ENCODE measurements around the gene CPED1. TPM values are rescaled to one million over a fixed set of nuclear protein-coding genes. Genes with fewer than 3 reads are reported as not detected.

CPED1 gene
- total RNA-seq, 2 experiments from 2014 or later: 0.17 TPM; not detected in 1

GRCh38 chr7:121342631-121343030, 354.1 kb downstream of the CPED1 start:
- Mint-ChIP-seq H3K4me1 (no peaks in the 10 kb centered on the region), H3K36me3 (ENCODE audit: low read depth) (peaks cover 6% of the 10 kb centered on the region), H3K27ac (no peak overlapping the region), H3K4me3 (no peak overlapping the region), H3K9me3 (no peaks in the 10 kb centered on the region), H3K27me3 (no peaks in the 10 kb centered on the region)
- no peak for DNase-seq
- ChIA-PET POLR2A (no interaction called here), CTCF (no interaction called here)

DNA sequence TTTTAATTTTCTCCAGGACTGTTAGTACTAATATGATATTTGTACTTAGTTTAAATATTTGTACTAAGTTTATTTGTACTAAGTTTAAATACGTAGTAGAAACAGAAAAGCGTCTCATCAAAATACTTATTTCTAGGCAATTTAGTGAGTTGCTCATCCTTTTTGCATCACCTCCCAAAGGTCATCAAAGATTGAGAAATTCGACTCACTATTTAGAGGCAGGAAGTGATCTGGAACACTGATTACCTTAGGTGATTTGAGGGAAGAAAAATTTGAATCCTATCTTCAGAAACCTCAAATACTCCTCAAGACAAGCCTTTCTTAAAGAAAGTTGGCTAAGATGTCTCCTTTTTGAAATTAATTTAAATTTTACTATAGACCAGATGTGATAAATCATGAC, 354.8 kb downstream of the CPED1 start:
- ChIA-PET CTCF (no interaction called here), POLR2A (no interaction called here)
- H3K36me3 Mint-ChIP-seq (ENCODE audit: low read depth): peaks cover 6% of the 10 kb centered on the region
- H3K4me3 Mint-ChIP-seq: no peak overlapping the region
- no peaks in the 10 kb centered on the region for H3K9me3 Mint-ChIP-seq
- DNase-seq: no peak
- H3K27me3 Mint-ChIP-seq: no peaks in the 10 kb centered on the region
- H3K27ac Mint-ChIP-seq: no peak overlapping the region
- no peaks in the 10 kb centered on the region for H3K4me1 Mint-ChIP-seq

DNA sequence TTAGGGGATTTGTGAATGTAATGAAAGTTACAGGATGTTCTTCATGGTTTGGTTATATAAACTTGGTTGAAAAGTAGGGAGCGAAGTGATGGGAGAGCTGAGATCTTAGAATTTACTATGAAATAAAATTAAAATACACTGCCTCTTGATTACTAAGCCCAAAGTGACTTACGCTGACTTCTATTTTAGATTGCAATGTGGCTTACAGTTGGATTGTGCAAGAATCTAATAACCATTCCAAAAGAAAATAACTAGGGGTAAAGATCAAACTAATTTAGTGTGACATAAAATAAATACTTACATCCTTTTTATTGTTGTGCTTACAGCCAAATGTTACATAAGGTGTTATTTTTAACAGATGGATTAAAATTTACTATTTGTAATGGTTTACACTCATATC, 355.6 kb downstream of the CPED1 start:
- no peak overlapping the region for H3K27ac Mint-ChIP-seq
- H3K9me3 Mint-ChIP-seq: no peaks in the 10 kb centered on the region
- no peaks in the 10 kb centered on the region for H3K27me3 Mint-ChIP-seq
- POLR2A ChIA-PET: no interaction called here
- H3K4me1 Mint-ChIP-seq: no peaks in the 10 kb centered on the region
- no peak for DNase-seq
- peaks cover 6% of the 10 kb centered on the region for H3K36me3 Mint-ChIP-seq (ENCODE audit: low read depth)
- no peak overlapping the region for H3K4me3 Mint-ChIP-seq
- CTCF ChIA-PET: no interaction called here

DNA sequence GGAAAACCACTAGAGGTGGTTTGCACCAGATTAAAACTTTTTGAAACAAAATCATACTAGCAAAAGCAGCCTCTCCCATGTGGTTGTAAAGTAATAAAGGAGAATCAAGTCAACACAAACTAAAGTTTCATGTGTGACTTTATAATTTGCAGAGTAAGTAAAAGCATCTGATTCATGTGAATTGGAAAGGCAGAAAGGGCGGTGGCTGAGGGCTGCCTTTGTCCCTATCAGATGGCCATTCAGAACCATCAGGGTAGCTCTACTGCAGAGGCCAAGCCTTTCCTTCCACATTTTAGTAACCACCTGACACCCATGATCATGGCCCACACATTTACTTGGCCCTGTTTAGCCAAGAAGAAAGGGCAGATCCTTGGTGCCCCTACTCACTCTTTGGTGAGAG, 356.0 kb downstream of the CPED1 start:
- POLR2A ChIA-PET: no interaction called here
- no peaks in the 10 kb centered on the region for H3K9me3 Mint-ChIP-seq
- H3K4me1 Mint-ChIP-seq: no peaks in the 10 kb centered on the region
- no peak overlapping the region for H3K4me3 Mint-ChIP-seq
- H3K27me3 Mint-ChIP-seq: no peaks in the 10 kb centered on the region
- H3K36me3 Mint-ChIP-seq (ENCODE audit: low read depth): peaks cover 6% of the 10 kb centered on the region
- CTCF ChIA-PET: no interaction called here
- DNase-seq: no peak
- H3K27ac Mint-ChIP-seq: no peak overlapping the region

Other genes starting within 250 kb of the CPED1 start
- gene TSPAN12, start 130.6 kb upstream of the CPED1 start, total RNA-seq: not detected
- 10 to 100 TPM; 24.7 to 28.3 TPM for gene ING3, start 37.9 kb upstream of the CPED1 start, total RNA-seq